Lower leg skin (tissue), 4 donors: ENCODE measurements around the gene SIGLEC14. TPM values are rescaled to one million over a fixed set of nuclear protein-coding genes. Genes with fewer than 3 reads are reported as not detected.
A peak's percentile ranks its signal among the peaks of the same experiment; 100 is the strongest.

Experiments used
- DNase-seq, 2 donors: peaks; one replicate each; pipeline ENCODE4 v3.0.0-alpha.2; 2019; ENCODE audit warnings: low spot score in 2 of 2
- H3K4me3 ChIP-seq: fragments of 200-600 bp; sonication (generic); 2 replicates; pipeline ENCODE4 v1.5.1; 2017; ENCODE audit warnings: mild to moderate bottlenecking, low read depth; ENCODE audit not compliant: poor library complexity, severe bottlenecking
- POLR2A ChIP-seq, 2 donors: fragments of 450-650 bp; IDR thresholded peaks; one replicate each; pipeline ENCODE4 v1.6.1; 2016 to 2017; ENCODE audit warnings: antibody characterized with exemption in 2 of 2, mild to moderate bottlenecking in 1 of 2, moderate library complexity in 1 of 2
- WGBS, 2 donors: methylation state at CpG; one replicate each; pipeline ENCODE4 v1.1.5; 2018; 5-methylcytosine and 5-hydroxymethylcytosine counted together
- intact Hi-C: fragments of 100-400 bp; cut with DNase I; formaldehyde crosslinking; loops from one replicate; pipeline ENCODE4 v1.15.0; 2023; ENCODE audit warnings: low total_unique reads
- microRNA counts, 2 donors: library from miRNA; unstranded; fragments of <30 nt; microRNA quantifications; one replicate each; lab custom pipeline; 2016
- microRNA-seq, 2 donors: library from miRNA; unstranded; fragments of <30 nt; microRNA quantifications; one replicate each; pipeline ENCODE4, GENCODE V29; 2016; ENCODE audit warnings: borderline replicate concordance in 2 of 2, borderline number of aligned reads in 1 of 2
- total RNA-seq, 4 donors: library from RNA; depleted of rRNA; stranded (reverse); fragments of >200 nt; gene quantifications; one replicate each; pipeline ENCODE4 v1.1.0, GENCODE V29; 2016
- TF ChIP-seq, protein P1 (sequence below), 3 donors: fragments of 450-650 bp; IDR thresholded peaks; one replicate each; pipeline ENCODE4 v1.5.1; 2016; ENCODE audit warnings: antibody characterized with exemption in 3 of 3, mild to moderate bottlenecking in 3 of 3, moderate library complexity in 2 of 3

Gene SIGLEC14
- total RNA-seq, 4 donors from 2014 or later = 0.84 to 1.0 TPM; not detected in 2

DNA sequence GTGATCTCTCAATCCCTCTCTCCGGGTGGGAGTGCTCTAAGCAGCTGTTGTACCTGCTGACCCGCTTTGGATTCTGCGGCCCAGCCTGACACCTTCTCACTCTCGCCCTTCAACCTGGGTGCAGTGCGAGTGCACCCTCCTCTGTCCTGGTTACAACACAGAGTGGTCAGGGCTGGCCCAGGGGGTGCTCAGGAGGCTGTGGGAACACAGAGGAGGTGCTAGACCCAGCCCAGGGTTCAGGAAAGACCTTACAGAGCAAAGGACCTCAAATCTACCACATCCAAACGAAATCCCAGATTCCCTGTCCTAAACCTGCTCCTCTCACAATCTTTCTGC, 51.9 kb downstream of the SIGLEC14 start:
- DNase-seq = no peak
- intact Hi-C loops = no loop called here
- H3K4me3 ChIP-seq = peak overlapping the region; percentile 33
- TF ChIP-seq, protein P1, sequence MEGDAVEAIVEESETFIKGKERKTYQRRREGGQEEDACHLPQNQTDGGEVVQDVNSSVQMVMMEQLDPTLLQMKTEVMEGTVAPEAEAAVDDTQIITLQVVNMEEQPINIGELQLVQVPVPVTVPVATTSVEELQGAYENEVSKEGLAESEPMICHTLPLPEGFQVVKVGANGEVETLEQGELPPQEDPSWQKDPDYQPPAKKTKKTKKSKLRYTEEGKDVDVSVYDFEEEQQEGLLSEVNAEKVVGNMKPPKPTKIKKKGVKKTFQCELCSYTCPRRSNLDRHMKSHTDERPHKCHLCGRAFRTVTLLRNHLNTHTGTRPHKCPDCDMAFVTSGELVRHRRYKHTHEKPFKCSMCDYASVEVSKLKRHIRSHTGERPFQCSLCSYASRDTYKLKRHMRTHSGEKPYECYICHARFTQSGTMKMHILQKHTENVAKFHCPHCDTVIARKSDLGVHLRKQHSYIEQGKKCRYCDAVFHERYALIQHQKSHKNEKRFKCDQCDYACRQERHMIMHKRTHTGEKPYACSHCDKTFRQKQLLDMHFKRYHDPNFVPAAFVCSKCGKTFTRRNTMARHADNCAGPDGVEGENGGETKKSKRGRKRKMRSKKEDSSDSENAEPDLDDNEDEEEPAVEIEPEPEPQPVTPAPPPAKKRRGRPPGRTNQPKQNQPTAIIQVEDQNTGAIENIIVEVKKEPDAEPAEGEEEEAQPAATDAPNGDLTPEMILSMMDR (IDR thresholded peaks at IDR 0.05) = no peak
- TF ChIP-seq POLR2A (IDR thresholded peaks at IDR 0.05) = no peak
- WGBS, 2 donors = 9 to 10% methylated on average over 5 to 6 of the region's 6 CpGs

DNA sequence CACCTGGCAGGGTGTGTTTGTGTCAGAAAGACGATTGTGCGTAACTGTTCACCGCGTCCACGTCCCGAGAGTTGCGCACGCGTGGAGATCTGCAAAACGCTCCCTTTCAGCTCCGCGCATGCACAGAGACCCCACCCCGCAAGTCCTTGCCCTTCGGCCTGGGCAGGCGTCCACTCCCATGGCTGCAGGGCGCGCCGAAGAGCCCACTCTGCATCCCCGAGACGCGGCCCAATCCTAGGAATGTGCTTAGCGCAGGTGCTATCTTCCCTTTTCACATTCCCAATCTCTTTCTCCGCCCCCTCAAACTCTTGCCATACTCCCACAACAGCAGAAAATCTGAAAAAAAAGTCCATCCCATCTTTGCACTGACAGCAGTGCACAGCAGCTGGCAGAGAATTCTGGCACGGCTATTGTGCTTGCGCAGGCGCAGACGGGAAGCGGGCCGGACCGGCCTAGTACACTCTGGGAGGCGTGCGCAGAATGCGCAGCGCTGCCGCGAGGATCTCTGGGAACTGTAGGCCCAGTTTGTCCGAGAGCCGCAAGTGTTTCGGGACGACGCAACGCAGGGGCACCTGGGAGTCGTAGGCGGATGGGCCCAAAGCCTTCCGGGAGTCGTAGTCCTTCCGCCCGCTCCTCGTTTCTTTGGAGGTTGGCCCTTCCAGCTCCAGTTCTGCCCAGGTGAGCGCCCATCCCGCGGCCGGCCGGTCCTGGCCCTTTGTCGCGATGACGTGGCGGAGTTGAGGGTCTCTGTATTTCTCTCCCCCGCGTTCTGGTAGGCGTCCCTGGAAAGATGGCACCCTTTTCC, 52.5 kb downstream of the SIGLEC14 start:
- WGBS, 2 donors = 0% methylated on average over 53 to 60 of the region's 61 CpGs
- TF ChIP-seq, protein P1 (IDR thresholded peaks at IDR 0.05) = no peak
- no peak for TF ChIP-seq POLR2A (IDR thresholded peaks at IDR 0.05)
- DNase-seq = peak; percentile 98 to 99
- intact Hi-C loops = no loop called here
- peak overlapping the region; percentile 33 for H3K4me3 ChIP-seq

DNA sequence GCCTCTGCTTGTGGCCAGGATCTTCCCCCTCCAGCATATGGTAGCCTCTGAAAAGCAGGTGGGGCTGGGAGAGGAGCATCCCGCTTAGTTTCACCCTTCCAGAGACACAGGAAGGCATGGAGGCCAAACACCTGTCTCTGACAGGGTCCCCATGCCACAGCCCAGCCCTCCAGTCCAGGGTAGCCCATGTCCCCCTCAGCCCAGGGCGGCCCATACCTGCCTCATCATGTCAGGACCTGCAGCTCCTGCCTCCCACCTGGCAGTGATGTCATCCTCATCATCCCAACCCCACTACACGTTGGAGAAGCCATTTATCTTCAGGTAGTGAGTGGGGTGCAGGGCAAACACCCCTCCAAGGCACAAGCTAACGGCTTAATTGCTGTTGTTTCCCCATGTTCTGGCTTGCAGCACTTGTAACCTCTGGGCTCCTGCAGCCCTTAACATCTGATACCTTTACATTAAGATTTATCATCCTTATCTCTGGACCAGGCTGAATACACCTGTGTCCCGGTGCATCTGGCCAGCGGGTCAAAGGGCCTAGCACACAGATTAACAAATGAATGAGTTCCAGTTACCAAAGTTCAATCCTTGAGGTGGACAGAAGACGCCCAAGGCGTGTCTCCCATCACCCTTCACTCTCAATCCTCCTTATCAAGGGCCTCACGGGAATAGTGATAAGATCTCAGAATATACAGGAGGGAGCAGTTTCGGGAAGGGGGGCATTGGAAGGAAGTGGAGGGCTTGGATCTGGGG, 53.3 kb downstream of the SIGLEC14 start:
- WGBS, 2 donors = 26 to 28% methylated on average over 10 of the region's 10 CpGs
- TF ChIP-seq, protein P1 (IDR thresholded peaks at IDR 0.05) = no peak
- TF ChIP-seq POLR2A (IDR thresholded peaks at IDR 0.05) = no peak
- intact Hi-C loops = no loop called here
- H3K4me3 ChIP-seq = peak overlapping the region; percentile 31
- DNase-seq = no peak

MicroRNAs within 50 kb of the gene (microRNA counts, 767-probe panel; counts per million panel counts)
- microRNA hsa-let-7e-5p (lab: Ali Mortazavi, UCI) = 9,469 to 12,115 counts per million in 2 donors
- 0 to 358 counts per million in 2 donors for microRNA hsa-miR-125a-3p (lab: Ali Mortazavi, UCI)
- microRNA hsa-miR-125a-5p (lab: Ali Mortazavi, UCI) = 11,534 to 14,292 counts per million in 2 donors
- microRNA hsa-miR-99b-5p (lab: Ali Mortazavi, UCI) = 358 to 8,077 counts per million in 2 donors

Small RNA genes lying within 50 kb of the gene (microRNA-seq; reads per million reads assigned to microRNA genes)
- gene MIR125A = 7,149 to 7,340 reads per million in 2 donors
- 2,007 to 2,583 reads per million in 2 donors for gene MIR99B
- gene MIRLET7E = 7,137 to 7,557 reads per million in 2 donors

Other genes with a start within 250 kb of the SIGLEC14 start
- 1 to 10 TPM in 3 of 4 donors, under 1 TPM in 1; 0.53 to 8.6 (median 1.8) TPM for gene SIGLEC10, start 229.2 kb downstream of the SIGLEC14 start, total RNA-seq
- under 1 TPM in 3 of 4 donors, not detected in 1; 0.27 to 0.65 (median 0.38) TPM for gene SIGLEC8, start 188.4 kb downstream of the SIGLEC14 start, total RNA-seq
- not detected for gene CEACAM18, start 168.3 kb downstream of the SIGLEC14 start, total RNA-seq
- under 1 TPM in 1 of 4 donors, not detected in 3; 0.54 TPM for gene SIGLEC12, start 145.0 kb downstream of the SIGLEC14 start, total RNA-seq
- 1 to 10 TPM in 1 of 4 donors, under 1 TPM in 1, not detected in 2; 0.47 to 3.4 TPM for gene SIGLEC6, start 115.2 kb downstream of the SIGLEC14 start, total RNA-seq
- 1 to 10 TPM; 2.0 to 5.3 (median 2.5) TPM for gene ZNF175, start 75.5 kb downstream of the SIGLEC14 start, total RNA-seq
- under 1 TPM in 2 of 4 donors, not detected in 2; 0.72 to 0.76 TPM for gene SIGLEC5, start 16.4 kb downstream of the SIGLEC14 start, total RNA-seq
- gene SPACA6, start 46.5 kb upstream of the SIGLEC14 start, total RNA-seq = 1 to 10 TPM in 3 of 4 donors, under 1 TPM in 1; 0.74 to 5.1 (median 3.6) TPM
- gene HAS1, start 77.2 kb upstream of the SIGLEC14 start, total RNA-seq = 1 to 10 TPM in 2 of 4 donors, under 1 TPM in 1, not detected in 1; 0.97 to 2.4 (median 2.4) TPM
- gene FPR1, start 105.1 kb upstream of the SIGLEC14 start, total RNA-seq = 1 to 10 TPM; 1.7 to 7.6 (median 4.1) TPM
- gene FPR2, start 114.4 kb upstream of the SIGLEC14 start, total RNA-seq = under 1 TPM in 2 of 4 donors, not detected in 2; 0.13 to 0.34 TPM
- 1 to 10 TPM; 2.2 to 3.9 (median 2.4) TPM for gene FPR3, start 148.3 kb upstream of the SIGLEC14 start, total RNA-seq
- gene ZNF577, start 241.1 kb upstream of the SIGLEC14 start, total RNA-seq = 10 to 100 TPM in 3 of 4 donors, 1 to 10 TPM in 1; 6.7 to 20.5 (median 18.6) TPM